ENCODE results near the gene ZNRF2.
"Not testable (repeated sequence)": the region's sequence is repeated elsewhere in the genome, so short reads cannot be mapped to it uniquely, and the experiment has no call there.

The ZNRF2 gene

DNA sequence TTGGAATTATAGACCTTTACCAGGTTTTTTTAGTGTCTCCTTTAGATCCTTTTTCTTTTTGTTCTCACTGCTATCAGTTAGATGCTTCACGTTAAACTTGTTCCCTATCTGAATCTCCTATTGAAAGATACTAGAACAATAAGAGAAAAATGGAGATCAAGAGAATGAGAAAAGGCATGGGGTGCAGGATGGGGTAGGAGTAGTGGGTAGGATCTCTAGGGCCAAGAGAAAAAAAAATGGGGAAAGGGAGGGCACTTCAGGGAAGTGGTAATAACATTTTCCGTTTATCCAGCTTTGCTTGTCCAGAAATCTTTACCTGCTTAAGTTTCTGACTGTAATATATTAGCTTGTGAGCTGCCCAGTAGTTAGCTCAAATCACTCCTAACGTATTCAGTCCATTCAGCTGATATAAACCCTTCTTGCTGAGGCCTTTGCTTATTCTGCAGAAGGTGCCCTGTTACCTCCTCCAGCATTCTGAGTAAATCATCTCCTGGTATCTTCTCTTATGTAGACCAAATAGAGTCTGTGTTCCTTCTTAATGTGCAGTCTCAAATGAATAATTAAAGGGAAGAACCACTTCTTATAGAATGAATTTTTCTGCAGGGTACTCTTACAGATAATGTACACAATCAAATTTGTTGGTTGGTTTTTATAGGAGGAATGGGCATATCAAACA is 69.7 kb downstream of the ZNRF2 start:
- DNase-seq (ENCODE audit: low read depth): no peak

DNA sequence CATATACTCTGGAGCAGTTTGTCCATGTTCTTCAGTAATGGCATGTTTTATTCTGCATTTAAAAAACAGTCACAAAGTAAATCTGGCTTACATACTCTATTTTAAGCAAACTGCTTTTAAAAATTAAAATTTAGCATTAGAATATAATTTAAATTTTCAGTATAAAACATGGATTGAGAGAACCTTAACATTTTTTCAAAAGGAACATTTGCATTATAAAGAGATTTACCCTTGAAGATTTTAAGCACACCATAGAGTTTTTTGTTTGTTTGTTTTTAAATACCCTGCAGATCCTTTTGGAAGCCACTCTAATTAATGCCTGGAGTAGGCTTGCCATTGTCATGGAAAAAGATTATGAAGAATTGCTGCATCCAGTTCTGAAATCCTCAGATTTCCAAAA is 70.4 kb downstream of the ZNRF2 start:
- no peak for DNase-seq (ENCODE audit: low read depth)

DNA sequence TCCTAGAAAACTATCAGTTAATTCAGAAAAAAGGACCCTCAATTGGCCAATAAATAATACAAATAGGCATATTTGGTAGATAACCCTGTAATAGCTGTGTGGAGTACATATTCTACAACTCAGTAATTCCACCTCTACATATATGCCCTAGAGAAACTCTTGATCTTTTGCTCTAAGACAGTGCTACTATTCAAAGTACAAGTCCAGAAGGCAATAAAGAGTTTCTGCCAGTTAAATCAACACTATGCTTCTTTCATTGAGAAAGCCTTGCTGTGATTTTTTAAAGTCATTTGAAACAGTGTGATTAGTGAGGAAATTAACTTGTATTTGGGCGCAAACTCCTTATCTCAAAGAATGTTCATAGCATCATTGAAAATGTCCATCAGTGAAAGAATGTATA is 75.6 kb downstream of the ZNRF2 start:
- DNase-seq (ENCODE audit: low read depth): no peak

- no peak for DNase-seq (ENCODE audit: low read depth)
Measured at GRCh38 chr7:30363778-30364563, 79.6 kb downstream of the ZNRF2 start.

GRCh38 chr7:30364773-30365172 is 80.4 kb downstream of the ZNRF2 start:
- no peak for DNase-seq (ENCODE audit: low read depth)

DNA sequence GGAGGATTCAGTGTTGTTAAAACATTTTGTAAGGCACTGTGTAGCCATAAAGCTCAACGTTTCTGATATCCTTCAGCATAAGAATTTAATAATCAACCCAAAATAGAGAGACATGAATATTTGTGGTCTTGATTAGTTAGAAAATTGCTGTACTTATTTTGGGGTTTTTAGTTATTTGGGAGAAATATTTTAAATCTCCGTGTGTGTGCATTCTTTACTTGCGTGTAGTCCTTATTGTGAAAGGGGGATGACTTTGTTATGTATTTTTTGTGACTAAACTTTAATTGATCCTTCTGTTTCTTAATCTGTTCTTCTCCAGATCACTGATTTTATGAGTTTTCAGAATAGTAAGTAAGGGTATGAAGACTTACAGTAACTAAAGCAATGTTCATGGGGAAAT is 81.2 kb downstream of the ZNRF2 start:
- no peak for DNase-seq (ENCODE audit: low read depth)

GRCh38 chr7:30366606-30367005 is 82.2 kb downstream of the ZNRF2 start:
- DNase-seq (ENCODE audit: low read depth): no peak

DNA sequence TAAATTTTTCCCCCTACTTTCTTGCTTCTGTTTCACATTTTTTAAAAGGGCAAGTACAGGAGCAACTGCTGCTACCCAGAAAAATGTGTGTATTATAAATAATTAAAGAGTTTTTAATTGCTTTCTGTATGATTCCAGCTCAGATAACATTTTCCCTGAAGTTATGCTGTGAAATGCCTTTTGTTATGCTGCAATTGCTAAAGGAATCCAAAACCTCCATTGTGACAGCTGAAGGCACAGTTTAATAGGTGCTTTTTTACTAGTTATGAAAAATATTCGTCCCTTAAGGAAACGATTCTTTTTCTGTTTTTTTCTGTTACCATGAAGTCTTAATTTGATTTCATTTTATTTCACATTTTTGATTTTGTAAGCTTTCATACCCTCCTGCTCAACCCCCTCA is 83.2 kb downstream of the ZNRF2 start:
- no peak for DNase-seq (ENCODE audit: low read depth)

DNA sequence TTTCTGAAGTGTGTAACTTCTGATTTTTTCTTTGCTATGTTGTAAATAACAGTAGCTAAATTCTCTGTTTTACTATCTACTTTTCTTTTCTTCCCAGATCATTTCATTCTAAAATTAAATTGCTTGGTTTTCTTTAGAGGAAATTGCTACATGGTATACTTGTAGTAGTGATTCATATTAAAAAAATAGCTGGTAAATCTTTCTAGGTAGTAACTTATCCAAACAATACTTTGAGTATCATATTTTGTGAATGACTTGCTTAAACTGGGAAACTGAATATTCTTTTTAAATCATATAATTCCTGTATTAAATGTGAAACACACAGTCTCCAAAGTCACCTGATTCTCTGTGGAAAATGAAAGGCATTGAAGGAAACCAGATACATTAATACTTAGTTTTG is 85.5 kb downstream of the ZNRF2 start:
- DNase-seq (ENCODE audit: low read depth): no peak

DNA sequence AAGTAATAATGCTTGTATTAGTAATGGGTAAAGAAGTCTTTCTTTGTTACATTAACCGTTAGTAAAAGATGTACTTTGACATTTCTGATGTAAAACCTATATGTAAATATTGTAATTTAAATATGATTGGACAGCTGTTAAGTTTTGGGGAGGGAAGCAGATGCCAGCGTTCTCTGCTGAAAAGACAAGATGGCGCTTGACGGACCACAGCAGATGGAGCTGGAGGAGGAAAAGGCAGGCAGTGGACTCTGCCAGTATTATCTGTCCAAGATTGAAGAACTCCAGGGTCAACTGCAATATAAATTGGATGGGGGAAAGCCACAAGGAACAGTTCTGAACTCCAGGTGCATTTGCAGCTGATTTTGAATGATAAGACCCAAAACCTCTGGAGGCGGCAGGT is 86.9 kb downstream of the ZNRF2 start:
- no peak for DNase-seq (ENCODE audit: low read depth)

- no peak for DNase-seq (ENCODE audit: low read depth)
Measured at GRCh38 chr7:30378275-30378674, 93.9 kb downstream of the ZNRF2 start.

- DNase-seq (ENCODE audit: low read depth): no peak
Measured at GRCh38 chr7:30379131-30379530, 94.7 kb downstream of the ZNRF2 start.

DNA sequence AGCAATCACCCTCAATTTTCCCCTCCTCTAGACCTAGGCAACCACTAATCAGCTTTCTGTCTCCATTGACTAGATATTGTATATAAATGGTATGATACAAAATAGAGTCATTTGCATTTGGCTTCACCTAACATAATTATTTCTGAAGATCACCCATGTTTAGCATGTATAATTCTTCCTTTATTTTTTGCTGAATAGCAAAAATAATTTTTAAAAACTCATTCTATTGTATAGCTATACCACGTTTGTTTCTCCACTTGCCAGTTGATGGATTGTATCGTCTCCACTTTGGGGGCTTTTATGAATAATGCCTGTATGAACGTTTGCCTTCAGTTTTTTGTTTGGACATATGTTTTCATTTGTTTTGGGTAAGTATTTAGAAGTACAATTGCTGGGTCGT is 95.3 kb downstream of the ZNRF2 start:
- no peak for DNase-seq (ENCODE audit: low read depth)

DNA sequence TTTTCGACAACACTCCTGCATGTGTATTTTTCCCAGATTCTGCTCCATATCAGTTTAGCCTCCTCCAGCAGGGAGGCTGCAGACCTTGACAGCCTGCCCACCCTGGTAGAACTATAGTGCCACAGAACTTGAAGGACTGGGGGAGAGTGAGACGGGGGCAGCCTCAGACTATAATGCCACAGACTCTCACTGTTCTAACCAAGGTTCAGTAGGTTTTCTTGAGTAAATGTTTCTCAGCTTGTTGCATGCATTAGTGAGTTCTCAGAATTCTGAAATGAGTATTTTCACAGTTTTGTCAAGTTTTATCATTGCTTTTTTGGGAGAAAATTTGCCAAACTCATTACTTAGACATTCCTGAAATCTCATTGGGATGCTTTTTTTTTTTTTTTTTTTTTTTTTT is 95.9 kb downstream of the ZNRF2 start:
- DNase-seq (ENCODE audit: low read depth): no peak

- not testable (repeated sequence) for DNase-seq (ENCODE audit: low read depth)
Measured at GRCh38 chr7:30380824-30381223, 96.4 kb downstream of the ZNRF2 start.

DNA sequence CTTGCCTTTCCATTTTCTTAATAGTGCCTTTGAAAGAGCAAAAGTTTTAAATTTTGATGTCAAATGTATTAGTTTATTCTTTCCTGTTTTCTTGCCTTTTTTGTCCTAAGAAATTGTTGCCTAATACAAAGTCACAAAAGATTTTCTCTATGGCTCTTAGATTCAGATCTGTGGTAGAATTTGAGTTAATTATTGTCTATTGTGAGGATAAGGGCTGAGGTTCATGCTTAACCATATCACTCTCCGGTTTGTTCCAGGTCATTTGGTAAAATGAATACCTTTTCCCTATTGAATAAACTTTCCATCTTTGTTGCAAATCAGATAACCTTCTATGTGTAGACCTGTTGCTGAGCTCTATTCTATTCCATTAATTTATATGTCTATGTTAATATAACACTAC is 98.2 kb downstream of the ZNRF2 start:
- DNase-seq (ENCODE audit: low read depth): no peak

GRCh38 chr7:30389791-30390190 is 105.4 kb downstream of the ZNRF2 start:
- DNase-seq (ENCODE audit: low read depth): no peak

- DNase-seq (ENCODE audit: low read depth): no peak
Measured at GRCh38 chr7:30390736-30391636, 106.6 kb downstream of the ZNRF2 start.

DNA sequence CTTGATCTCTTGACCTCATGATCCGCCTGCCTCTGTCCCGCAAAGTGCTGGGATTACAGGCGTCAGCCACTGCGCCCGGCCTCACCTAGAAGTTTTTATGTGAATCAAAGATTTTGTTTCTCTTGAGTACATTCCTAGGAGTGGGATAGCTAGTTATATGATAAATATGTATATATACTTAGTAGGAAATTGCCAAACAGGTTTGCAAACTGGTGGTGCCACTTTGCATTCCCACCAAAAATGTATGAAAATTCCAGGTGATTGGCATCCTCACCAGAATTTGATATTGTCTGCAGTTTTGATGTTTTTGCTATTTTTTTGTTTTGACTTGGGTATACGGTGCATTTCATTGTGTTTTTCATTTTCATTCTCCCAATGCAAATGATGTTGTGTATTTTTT is 107.4 kb downstream of the ZNRF2 start:
- DNase-seq (ENCODE audit: low read depth): no peak

GRCh38 chr7:30395676-30396075 is 111.3 kb downstream of the ZNRF2 start:
- DNase-seq (ENCODE audit: low read depth): no peak

- no peak for DNase-seq (ENCODE audit: low read depth)
Measured at GRCh38 chr7:30396389-30396788, 112.0 kb downstream of the ZNRF2 start.

DNA sequence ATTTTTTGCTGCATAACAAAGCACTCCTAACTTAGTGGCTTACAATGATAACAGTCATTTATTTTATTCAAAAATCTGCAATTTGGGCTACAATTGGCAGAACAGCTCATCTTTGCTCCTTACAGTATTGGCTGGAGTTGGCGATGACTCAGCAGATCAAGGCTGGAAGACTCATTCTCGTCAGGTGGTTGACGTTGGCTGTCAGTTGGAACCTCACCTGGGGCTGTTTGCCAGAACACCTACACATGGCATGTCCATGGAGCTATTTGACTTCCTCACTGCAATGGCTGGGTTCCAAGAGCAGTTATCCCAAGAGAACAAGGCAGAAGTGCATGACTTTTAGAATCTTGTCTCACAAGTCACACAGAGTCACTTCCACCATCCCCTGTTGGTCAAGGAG is 119.1 kb downstream of the ZNRF2 start:
- no peak for DNase-seq (ENCODE audit: low read depth)

DNA sequence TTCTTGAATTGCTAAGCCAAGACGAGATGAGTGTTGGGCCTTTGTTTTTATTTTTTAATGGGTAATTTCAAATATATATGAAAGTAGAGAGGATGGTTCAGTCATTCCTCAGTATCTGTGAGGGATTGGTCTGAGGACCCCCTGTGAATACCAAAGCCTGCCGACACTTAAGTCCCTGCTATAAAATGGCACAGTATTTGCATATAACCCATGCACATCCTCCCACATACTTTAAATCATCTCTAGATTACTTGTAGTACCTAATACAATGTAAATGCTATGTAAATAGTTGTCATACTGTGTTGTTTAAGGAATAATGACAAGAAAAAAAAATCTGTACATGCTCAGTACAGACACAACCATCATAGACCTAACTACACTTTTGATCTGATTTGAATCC is 120.8 kb downstream of the ZNRF2 start:
- DNase-seq (ENCODE audit: low read depth): no peak

All from HS-27A (cell line).